ENCODE results near the gene INPP5J.

DNA sequence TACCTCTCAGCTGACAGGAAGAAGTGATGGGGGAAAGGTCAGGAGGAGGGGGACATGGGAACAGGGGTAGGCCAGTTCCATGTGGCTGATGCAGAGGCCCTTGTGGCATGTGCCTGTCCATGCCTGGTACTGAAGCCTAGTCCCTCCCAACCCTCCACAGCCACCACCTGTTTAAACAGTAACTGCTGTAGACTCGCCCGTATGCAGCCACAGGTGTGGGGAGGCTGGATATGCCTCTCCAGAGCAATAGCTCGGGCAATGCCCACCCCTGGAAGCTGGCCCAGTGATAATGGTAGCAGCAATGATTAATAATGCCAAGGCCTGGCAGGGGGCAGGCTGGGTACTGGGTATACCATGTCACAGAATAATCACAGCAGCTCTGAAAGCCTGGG is 39.4 kb upstream of the INPP5J start:
- TF ChIP-seq, protein P1, sequence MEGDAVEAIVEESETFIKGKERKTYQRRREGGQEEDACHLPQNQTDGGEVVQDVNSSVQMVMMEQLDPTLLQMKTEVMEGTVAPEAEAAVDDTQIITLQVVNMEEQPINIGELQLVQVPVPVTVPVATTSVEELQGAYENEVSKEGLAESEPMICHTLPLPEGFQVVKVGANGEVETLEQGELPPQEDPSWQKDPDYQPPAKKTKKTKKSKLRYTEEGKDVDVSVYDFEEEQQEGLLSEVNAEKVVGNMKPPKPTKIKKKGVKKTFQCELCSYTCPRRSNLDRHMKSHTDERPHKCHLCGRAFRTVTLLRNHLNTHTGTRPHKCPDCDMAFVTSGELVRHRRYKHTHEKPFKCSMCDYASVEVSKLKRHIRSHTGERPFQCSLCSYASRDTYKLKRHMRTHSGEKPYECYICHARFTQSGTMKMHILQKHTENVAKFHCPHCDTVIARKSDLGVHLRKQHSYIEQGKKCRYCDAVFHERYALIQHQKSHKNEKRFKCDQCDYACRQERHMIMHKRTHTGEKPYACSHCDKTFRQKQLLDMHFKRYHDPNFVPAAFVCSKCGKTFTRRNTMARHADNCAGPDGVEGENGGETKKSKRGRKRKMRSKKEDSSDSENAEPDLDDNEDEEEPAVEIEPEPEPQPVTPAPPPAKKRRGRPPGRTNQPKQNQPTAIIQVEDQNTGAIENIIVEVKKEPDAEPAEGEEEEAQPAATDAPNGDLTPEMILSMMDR (IDR thresholded peaks at IDR 0.05): no peak
- no peak for TF ChIP-seq POLR2A (IDR thresholded peaks at IDR 0.05)
